WTC11 (cell line): ENCODE data around the gene SLC8A1.

Source experiments
- NR1H2 ChIP-seq: sonication (generic); formaldehyde crosslinking; IDR thresholded peaks from 2 replicates; pipeline ENCODE4 v1.9.0; 2021; ENCODE audit warnings: mild to moderate bottlenecking, moderate library complexity, missing genetic modification reagents
- TF ChIP-seq, protein P1 (sequence below): sonication (generic); formaldehyde crosslinking; IDR thresholded peaks from 2 replicates; pipeline ENCODE4 v1.8.0; 2022; ENCODE audit warnings: mild to moderate bottlenecking, missing genetic modification reagents
- TF ChIP-seq, protein P2 (sequence below): sonication (generic); formaldehyde crosslinking; IDR thresholded peaks from 2 replicates; pipeline ENCODE4 v1.8.0; 2022; ENCODE audit warnings: mild to moderate bottlenecking, missing genetic modification reagents
- TF ChIP-seq, protein P3 (sequence below): sonication (generic); formaldehyde crosslinking; IDR thresholded peaks from 2 replicates; pipeline ENCODE4 v1.8.0; 2022; ENCODE audit warnings: missing genetic modification reagents
- TF ChIP-seq, protein P4 (sequence below): fragments of 200-600 bp; IDR thresholded peaks from 2 replicates; pipeline ENCODE4 v1.8.0; 2022; ENCODE audit warnings: antibody characterized with exemption

DNA sequence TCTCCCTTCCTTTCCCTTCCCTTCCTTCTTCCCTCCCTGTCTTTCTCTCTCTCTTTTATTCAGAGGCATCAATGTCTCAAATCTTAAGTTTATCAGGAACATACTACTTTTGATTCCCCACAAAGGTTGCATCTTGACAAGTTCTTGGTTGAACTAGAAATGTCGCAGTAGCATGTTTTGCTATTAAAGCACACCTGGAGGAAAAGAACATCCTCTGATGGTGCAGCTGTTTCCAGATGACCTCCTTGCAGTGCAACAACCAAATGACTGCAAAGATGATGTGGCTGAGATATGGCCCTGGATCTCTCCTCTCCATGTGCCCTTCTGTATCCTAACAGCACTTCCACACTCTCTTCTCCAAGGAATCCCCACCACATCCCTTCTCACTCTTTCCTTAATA lies 127.2 kb downstream of the SLC8A1 start:
- TF ChIP-seq, protein P1, sequence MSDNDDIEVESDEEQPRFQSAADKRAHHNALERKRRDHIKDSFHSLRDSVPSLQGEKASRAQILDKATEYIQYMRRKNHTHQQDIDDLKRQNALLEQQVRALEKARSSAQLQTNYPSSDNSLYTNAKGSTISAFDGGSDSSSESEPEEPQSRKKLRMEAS (CRISPR knock-in tag), result no peak
- TF ChIP-seq, protein P2, sequence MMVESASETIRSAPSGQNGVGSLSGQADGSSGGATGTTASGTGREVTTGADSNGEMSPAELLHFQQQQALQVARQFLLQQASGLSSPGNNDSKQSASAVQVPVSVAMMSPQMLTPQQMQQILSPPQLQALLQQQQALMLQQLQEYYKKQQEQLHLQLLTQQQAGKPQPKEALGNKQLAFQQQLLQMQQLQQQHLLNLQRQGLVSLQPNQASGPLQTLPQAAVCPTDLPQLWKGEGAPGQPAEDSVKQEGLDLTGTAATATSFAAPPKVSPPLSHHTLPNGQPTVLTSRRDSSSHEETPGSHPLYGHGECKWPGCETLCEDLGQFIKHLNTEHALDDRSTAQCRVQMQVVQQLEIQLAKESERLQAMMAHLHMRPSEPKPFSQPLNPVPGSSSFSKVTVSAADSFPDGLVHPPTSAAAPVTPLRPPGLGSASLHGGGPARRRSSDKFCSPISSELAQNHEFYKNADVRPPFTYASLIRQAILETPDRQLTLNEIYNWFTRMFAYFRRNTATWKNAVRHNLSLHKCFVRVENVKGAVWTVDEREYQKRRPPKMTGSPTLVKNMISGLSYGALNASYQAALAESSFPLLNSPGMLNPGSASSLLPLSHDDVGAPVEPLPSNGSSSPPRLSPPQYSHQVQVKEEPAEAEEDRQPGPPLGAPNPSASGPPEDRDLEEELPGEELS (CRISPR knock-in tag), result no peak
- TF ChIP-seq, protein P3, sequence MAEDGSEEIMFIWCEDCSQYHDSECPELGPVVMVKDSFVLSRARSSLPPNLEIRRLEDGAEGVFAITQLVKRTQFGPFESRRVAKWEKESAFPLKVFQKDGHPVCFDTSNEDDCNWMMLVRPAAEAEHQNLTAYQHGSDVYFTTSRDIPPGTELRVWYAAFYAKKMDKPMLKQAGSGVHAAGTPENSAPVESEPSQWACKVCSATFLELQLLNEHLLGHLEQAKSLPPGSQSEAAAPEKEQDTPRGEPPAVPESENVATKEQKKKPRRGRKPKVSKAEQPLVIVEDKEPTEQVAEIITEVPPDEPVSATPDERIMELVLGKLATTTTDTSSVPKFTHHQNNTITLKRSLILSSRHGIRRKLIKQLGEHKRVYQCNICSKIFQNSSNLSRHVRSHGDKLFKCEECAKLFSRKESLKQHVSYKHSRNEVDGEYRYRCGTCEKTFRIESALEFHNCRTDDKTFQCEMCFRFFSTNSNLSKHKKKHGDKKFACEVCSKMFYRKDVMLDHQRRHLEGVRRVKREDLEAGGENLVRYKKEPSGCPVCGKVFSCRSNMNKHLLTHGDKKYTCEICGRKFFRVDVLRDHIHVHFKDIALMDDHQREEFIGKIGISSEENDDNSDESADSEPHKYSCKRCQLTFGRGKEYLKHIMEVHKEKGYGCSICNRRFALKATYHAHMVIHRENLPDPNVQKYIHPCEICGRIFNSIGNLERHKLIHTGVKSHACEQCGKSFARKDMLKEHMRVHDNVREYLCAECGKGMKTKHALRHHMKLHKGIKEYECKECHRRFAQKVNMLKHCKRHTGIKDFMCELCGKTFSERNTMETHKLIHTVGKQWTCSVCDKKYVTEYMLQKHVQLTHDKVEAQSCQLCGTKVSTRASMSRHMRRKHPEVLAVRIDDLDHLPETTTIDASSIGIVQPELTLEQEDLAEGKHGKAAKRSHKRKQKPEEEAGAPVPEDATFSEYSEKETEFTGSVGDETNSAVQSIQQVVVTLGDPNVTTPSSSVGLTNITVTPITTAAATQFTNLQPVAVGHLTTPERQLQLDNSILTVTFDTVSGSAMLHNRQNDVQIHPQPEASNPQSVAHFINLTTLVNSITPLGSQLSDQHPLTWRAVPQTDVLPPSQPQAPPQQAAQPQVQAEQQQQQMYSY (CRISPR knock-in tag), result no peak
- no peak for TF ChIP-seq NR1H2 (CRISPR knock-in tag)
- TF ChIP-seq, protein P4, sequence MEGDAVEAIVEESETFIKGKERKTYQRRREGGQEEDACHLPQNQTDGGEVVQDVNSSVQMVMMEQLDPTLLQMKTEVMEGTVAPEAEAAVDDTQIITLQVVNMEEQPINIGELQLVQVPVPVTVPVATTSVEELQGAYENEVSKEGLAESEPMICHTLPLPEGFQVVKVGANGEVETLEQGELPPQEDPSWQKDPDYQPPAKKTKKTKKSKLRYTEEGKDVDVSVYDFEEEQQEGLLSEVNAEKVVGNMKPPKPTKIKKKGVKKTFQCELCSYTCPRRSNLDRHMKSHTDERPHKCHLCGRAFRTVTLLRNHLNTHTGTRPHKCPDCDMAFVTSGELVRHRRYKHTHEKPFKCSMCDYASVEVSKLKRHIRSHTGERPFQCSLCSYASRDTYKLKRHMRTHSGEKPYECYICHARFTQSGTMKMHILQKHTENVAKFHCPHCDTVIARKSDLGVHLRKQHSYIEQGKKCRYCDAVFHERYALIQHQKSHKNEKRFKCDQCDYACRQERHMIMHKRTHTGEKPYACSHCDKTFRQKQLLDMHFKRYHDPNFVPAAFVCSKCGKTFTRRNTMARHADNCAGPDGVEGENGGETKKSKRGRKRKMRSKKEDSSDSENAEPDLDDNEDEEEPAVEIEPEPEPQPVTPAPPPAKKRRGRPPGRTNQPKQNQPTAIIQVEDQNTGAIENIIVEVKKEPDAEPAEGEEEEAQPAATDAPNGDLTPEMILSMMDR, result no peak
